Cardiac muscle cell (in vitro differentiated cells and primary cell): ENCODE measurements around the gene CCR2. TPM values are rescaled to one million over a fixed set of nuclear protein-coding genes. Genes with fewer than 3 reads are reported as not detected.
"Not testable (repeated sequence)": the region's sequence is repeated elsewhere in the genome, so short reads cannot be mapped to it uniquely, and the experiment has no call there.

ENCODE experiments used
- DNase-seq, 2 donors: peaks; one replicate each; pipeline versions ENCODE4 v3.0.0 to v3.0.0-alpha.2; 2010 to 2017; ENCODE audit warnings: low read depth in 1 of 2, low spot score in 1 of 2
- H3K27ac ChIP-seq: fragments of 200-600 bp; sonication (generic); 2 replicates; pipeline ENCODE4 v1.5.1; 2016
- H3K27me3 ChIP-seq: fragments of 200-600 bp; sonication (generic); 2 replicates; pipeline ENCODE4 v1.6.0; 2016; ENCODE audit warnings: control low read depth
- H3K36me3 ChIP-seq: fragments of 200-600 bp; sonication (generic); 2 replicates; pipeline ENCODE4 v1.5.1; 2016; ENCODE audit warnings: control low read depth
- H3K4me1 ChIP-seq: fragments of 200-600 bp; sonication (generic); 2 replicates; pipeline ENCODE4 v1.8.1; 2017; ENCODE audit warnings: low read depth, mild to moderate bottlenecking, mixed run types
- H3K4me3 ChIP-seq: fragments of 200-600 bp; sonication (generic); 2 replicates; pipeline ENCODE4 v1.5.1; 2016; ENCODE audit warnings: mild to moderate bottlenecking
- H3K9me3 ChIP-seq: fragments of 200-600 bp; sonication (generic); 2 replicates; pipeline ENCODE4 v1.5.1; 2017; ENCODE audit warnings: low read depth, mild to moderate bottlenecking, control low read depth
- polyA plus RNA-seq: library from polyadenylated mRNA; unstranded; fragments of >200 nt; fragmentation: Nextera tagmentation; extraction: Ambion mirVana; gene quantifications from 2 replicates; pipeline ENCODE4 v1.2.1, GENCODE V29; 2016
- total RNA-seq: library from RNA; depleted of rRNA; stranded (reverse); fragments of >200 nt; gene quantifications from 2 replicates; pipeline ENCODE4 v1.2.3, GENCODE V29; 2016
- TF ChIP-seq, protein P1 (sequence below): IDR thresholded peaks from 2 replicates; pipeline ENCODE4 v1.5.1; 2012; ENCODE audit warnings: low read depth, mild to moderate bottlenecking, low read length

The CCR2 gene
- total and polyA plus RNA-seq, 2 experiments from 2014 or later = not detected

DNA sequence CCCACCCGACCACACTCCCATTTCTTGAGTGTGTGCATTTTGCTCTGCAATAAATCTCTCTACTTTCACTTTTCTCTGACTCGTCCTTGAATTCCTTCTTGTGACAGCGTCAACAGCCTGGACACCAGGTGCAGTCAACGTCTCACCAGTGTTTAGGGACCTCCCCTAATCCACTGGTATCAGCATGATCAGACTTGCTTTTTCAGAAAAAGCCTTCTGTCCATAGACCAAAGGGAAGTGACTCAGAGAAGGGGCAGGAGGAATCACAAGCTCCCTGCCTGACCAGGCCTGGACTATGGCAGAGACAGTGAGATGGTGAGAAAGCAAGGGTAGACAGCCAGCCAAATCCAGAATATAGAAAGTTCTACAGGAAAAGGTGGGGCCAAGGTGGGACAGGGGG is 32.3 kb downstream of the CCR2 start:
- H3K4me1 ChIP-seq = no peaks in the 10 kb centered on the region
- no peak overlapping the region for H3K4me3 ChIP-seq
- H3K27me3 ChIP-seq = no peaks in the 10 kb centered on the region
- no peaks in the 10 kb centered on the region for H3K9me3 ChIP-seq
- H3K36me3 ChIP-seq = no peaks in the 10 kb centered on the region
- TF ChIP-seq, protein P1, sequence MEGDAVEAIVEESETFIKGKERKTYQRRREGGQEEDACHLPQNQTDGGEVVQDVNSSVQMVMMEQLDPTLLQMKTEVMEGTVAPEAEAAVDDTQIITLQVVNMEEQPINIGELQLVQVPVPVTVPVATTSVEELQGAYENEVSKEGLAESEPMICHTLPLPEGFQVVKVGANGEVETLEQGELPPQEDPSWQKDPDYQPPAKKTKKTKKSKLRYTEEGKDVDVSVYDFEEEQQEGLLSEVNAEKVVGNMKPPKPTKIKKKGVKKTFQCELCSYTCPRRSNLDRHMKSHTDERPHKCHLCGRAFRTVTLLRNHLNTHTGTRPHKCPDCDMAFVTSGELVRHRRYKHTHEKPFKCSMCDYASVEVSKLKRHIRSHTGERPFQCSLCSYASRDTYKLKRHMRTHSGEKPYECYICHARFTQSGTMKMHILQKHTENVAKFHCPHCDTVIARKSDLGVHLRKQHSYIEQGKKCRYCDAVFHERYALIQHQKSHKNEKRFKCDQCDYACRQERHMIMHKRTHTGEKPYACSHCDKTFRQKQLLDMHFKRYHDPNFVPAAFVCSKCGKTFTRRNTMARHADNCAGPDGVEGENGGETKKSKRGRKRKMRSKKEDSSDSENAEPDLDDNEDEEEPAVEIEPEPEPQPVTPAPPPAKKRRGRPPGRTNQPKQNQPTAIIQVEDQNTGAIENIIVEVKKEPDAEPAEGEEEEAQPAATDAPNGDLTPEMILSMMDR = no peak
- no peak overlapping the region for H3K27ac ChIP-seq
- no peak for DNase-seq

DNA sequence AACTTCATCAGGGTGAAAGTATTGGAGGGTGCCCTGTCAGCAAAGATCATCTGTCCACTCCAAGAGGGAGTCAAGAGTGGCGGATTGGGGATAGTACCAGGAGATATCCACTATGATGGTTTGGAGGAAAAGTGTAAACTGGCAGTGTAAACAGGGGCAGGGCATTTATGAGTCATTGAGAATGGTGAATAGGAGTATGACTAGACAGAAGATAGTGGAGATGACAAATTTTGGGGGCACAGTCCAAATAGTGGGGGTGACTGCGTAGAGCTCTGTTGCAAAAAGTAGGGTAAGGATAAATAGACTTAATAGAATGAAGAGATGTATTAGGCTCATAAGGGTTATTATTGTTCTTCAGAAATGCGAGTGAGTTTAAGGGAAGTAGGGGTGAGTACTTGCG is 34.9 kb downstream of the CCR2 start:
- H3K9me3 ChIP-seq, H3K36me3 ChIP-seq, H3K27ac ChIP-seq, H3K4me1 ChIP-seq, DNase-seq, H3K4me3 ChIP-seq, H3K27me3 ChIP-seq: not testable (repeated sequence)

DNA sequence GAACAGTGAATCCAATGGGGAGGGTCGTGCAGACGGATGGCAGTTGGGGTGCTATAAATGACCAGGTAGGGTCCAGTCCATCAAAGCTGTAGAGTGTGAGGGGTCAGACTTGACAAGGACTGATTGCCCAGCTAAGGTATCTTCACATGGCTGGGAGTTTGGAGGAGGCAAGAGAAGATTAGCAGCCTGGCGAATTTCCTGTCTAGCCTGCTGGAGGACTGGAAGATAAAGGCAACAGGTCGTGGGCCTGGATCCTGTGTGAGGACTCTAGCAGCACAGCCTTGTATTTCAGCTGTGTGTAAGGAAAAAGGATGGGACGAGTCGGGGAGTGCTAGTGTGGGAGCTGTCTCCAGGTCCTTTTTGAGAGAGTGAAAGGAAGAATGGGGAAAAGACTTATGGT is 35.4 kb downstream of the CCR2 start:
- Histone ChIP-seq H3K27ac (no peak overlapping the region), H3K9me3 (no peaks in the 10 kb centered on the region), H3K4me1 (peaks cover 9% of the 10 kb centered on the region), H3K4me3 (no peak overlapping the region), H3K27me3 (no peaks in the 10 kb centered on the region), H3K36me3 (no peaks in the 10 kb centered on the region)
- TF ChIP-seq, protein P1 = no peak
- no peak for DNase-seq

DNA sequence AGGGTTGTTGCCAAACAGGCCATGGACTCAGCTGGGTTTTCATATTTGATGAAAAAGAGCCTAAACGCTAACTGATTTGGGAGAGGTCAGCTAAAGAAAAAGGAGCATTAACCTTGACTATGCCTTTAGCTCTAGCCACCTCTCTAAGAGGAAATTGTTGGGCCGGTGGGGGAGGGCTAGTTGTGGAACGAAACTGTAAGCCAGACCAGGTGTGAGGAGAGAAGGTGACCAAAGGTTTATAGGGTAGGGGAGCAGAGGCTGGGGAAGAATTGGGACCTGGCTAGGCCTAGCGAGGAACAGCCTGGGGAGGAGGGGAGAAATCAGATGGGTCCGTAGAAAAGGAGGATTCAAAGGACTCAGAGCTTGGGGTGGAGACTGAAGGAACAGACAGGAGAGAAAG is 37.6 kb downstream of the CCR2 start:
- not testable (repeated sequence) for DNase-seq, H3K27ac ChIP-seq, H3K27me3 ChIP-seq, H3K9me3 ChIP-seq, H3K36me3 ChIP-seq, H3K4me1 ChIP-seq, H3K4me3 ChIP-seq

DNA sequence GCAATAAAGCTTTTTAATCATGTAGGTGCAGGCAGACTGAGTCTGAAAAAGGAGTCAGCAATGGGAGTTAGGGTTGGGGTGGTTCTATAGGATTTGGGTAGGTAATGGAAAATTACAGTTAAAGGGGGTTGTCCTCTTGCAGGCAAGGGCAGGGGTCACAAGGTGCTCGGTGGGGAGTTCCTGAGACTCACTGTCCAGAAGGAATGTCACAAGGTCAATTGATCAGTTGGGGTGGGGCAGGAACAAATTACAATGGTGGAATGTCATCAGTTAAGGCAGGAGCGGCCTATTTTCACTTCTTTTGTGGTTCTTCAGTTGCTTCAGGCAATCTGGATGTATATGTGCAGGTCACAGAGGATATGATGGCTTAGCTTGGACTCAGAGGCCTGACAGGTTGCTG is 39.1 kb downstream of the CCR2 start:
- H3K4me3 ChIP-seq = no peak overlapping the region
- no peak for DNase-seq
- H3K4me1 ChIP-seq = peaks cover 19% of the 10 kb centered on the region
- no peaks in the 10 kb centered on the region for H3K27me3 ChIP-seq
- H3K36me3 ChIP-seq = no peaks in the 10 kb centered on the region
- TF ChIP-seq, protein P1 = no peak
- no peak overlapping the region for H3K27ac ChIP-seq
- no peaks in the 10 kb centered on the region for H3K9me3 ChIP-seq

DNA sequence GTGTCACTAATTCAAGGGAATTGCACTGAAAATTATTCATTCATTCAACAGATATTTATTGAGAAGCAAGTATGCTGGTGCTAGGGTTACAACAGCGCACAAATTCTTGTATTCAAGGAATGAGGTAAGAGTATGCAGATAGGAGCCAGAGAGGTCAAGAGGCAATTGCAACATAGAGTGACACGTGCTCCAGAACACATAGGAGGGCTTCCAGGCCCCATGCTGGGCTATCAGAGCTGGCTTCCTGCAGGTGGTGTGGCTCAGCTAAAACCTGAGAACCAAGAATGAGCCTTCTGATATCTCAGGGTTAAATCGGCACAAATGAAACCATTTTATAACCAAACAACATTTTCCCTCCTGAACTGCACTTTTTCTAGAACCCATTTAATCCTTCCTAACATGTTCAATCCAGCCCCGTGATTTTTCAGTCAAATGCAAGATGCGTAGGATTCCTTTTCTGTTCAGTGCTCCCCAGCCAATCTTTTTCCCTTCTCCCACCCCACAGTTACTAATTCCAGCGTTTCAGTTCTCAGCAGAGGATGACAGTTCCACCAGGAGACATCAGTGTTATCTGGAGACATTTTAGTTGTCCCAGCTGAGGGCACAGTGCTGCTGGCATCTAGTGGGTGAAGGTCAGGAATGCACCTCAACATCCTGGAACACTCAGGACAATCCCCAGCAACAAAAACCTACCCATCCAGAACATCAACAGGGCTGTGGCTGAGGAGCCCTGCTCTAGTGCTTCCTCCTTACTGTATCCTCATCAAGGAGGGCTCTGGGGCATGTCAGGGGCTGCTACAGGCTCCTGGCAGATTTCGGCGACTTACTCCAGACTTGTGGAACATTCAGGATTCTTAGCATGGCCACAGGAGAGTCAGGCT is 39.9 kb downstream of the CCR2 start:
- TF ChIP-seq, protein P1 = no peak
- no peak overlapping the region for H3K27ac ChIP-seq
- H3K9me3 ChIP-seq = no peaks in the 10 kb centered on the region
- H3K36me3 ChIP-seq = no peaks in the 10 kb centered on the region
- peak in 1 of 2 donors; percentile 62 for DNase-seq
- no peak overlapping the region for H3K4me3 ChIP-seq
- H3K27me3 ChIP-seq = no peaks in the 10 kb centered on the region
- peaks cover 21% of the 10 kb centered on the region for H3K4me1 ChIP-seq
